GM19395 (cell line): Measurements from ENCODE around the gene B3GAT1.

ENCODE experiments used
- ATAC-seq: cut with Tn5 transposase; IDR thresholded peaks from one replicate; pipeline ENCODE4 v1.9.1; 2021; ENCODE audit warnings: mild to moderate bottlenecking, moderate library complexity; ENCODE audit not compliant: unreplicated experiment

Gene B3GAT1

GRCh38 chr11:134392953-134393615 is 19.0 kb downstream of the B3GAT1 start:
- no peak for ATAC-seq

- ATAC-seq: no peak
These were observed 20.4 kb downstream of the B3GAT1 start for GRCh38 chr11:134391656-134392055.

- no peak for ATAC-seq
These were observed 21.1 kb downstream of the B3GAT1 start for GRCh38 chr11:134390706-134391569.

- ATAC-seq: no peak
These were observed 22.4 kb downstream of the B3GAT1 start for GRCh38 chr11:134389464-134390180.

- ATAC-seq: no peak
These were observed 23.5 kb downstream of the B3GAT1 start for GRCh38 chr11:134388590-134388989.

GRCh38 chr11:134387501-134387900 is 24.5 kb downstream of the B3GAT1 start:
- ATAC-seq: no peak

GRCh38 chr11:134386945-134387344 is 25.1 kb downstream of the B3GAT1 start:
- ATAC-seq: no peak

GRCh38 chr11:134385774-134386565 is 26.1 kb downstream of the B3GAT1 start:
- no peak for ATAC-seq

GRCh38 chr11:134385171-134385570 is 26.9 kb downstream of the B3GAT1 start:
- ATAC-seq: no peak

GRCh38 chr11:134384406-134384805 is 27.6 kb downstream of the B3GAT1 start:
- no peak for ATAC-seq

- ATAC-seq: no peak
These were observed 28.3 kb downstream of the B3GAT1 start for GRCh38 chr11:134383576-134384221.

GRCh38 chr11:134382830-134383229 is 29.2 kb downstream of the B3GAT1 start:
- no peak for ATAC-seq

GRCh38 chr11:134382257-134382656 is 29.8 kb downstream of the B3GAT1 start:
- ATAC-seq: no peak

- no peak for ATAC-seq
These were observed 31.3 kb downstream of the B3GAT1 start for GRCh38 chr11:134380785-134381184.

- no peak for ATAC-seq
These were observed 31.8 kb downstream of the B3GAT1 start for GRCh38 chr11:134380229-134380628.

GRCh38 chr11:134379241-134379640 is 32.8 kb downstream of the B3GAT1 start:
- no peak for ATAC-seq

- ATAC-seq: no peak
These were observed 34.2 kb downstream of the B3GAT1 start for GRCh38 chr11:134377876-134378275.

- no peak for ATAC-seq
These were observed 35.7 kb downstream of the B3GAT1 start for GRCh38 chr11:134376150-134376921.

- no peak for ATAC-seq
These were observed 37.0 kb downstream of the B3GAT1 start for GRCh38 chr11:134374891-134375550.
